GM11168 (cell line): ENCODE data around the gene CRYBA1.
"Not testable (repeated sequence)": the region's sequence is repeated elsewhere in the genome, so short reads cannot be mapped to it uniquely, and the experiment has no call there.

Experiments
- in situ Hi-C: fragments of 300-500 bp; cut with MboI; formaldehyde crosslinking; loops from one replicate; pipeline ENCODE4 v1.12.0; 2022; ENCODE audit warnings: low sequenced_read_pairs; ENCODE audit not compliant: unreplicated experiment

CRYBA1 gene, protein sequence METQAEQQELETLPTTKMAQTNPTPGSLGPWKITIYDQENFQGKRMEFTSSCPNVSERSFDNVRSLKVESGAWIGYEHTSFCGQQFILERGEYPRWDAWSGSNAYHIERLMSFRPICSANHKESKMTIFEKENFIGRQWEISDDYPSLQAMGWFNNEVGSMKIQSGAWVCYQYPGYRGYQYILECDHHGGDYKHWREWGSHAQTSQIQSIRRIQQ

DNA sequence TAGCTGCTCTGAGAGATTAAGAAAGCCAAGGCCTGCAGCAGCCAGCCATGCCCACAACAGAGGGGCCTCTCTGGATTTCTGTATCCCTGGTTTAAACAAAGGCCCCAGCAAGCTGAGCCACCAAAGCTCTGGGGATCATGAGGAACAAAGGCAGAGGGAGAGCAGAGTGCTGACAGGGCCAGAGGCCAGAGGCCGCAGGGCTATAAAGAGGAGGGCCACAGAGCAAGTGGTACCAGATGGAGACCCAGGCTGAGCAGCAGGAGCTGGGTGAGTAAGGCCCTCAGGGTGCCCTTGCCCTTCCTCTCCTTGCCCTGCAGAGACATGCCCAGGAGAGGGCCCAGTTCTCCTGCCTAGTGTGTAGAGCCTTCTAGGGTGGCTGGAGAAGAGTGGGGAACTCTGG lies at the start of gene CRYBA1:
Gene CRYBA1, plus strand, starts transcription at position 232 of the 400 bp plus-strand sequence. Its CDS starts 5 bp downstream, at position 237.
- in situ Hi-C loops = no loop called here

DNA sequence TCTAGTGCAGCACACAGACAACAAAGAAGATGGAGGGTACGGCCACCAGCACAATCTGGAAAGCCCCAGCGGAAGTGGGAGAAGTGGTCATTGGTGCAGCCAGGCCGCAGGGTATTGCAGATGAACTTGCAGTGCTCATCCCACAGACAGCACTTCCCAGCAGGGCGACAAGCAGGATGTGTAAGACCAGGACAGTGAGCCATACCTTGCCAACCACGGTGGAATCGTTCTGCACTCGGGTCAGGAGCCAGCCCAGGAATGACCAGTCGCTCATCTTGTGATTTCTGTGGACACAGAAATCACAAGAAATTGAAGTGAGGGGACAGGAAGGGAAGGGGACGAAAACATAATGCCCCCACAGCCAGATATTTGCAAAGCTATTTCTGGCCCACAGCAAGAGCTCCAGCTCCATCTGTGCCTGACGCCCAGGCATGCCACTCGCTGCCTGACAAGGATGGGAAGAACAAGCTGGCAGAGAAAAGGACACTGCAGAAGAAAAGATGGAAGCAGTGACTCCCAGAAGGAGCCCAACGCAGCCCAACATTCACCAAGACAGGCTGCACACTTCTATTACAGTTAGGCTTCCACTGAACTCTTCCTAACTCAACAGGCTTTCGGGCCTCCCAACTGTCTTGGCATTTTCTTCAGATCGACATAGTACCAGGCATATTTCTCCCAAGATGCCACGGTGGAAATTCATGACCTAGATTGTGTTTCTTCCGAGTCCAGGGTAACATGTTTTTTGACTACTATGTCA lies 49.0 kb upstream of the CRYBA1 start:
- in situ Hi-C loops = no loop called here

- in situ Hi-C loops = not testable (repeated sequence)
These were observed 42.4 kb upstream of the CRYBA1 start for GRCh38 chr17:29204068-29204804.

DNA sequence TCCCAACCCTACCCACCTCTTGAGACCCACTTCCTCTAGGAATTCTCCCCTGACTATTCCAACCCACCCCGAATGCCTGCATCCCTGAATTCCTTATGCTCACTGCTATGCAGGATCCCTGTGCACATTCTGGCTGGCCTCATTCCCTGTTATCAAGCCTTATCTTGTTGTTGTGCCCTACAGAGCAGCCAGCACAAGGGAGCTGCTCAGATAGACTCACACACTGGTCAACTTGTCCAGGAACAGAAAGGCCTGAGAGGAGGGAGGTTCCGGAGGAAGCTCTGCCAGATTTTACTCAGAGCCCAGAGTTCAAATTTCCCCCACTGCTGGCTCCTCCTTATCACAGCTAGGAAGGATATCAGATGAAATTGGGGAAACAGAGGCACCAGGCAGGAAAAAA lies 41.6 kb upstream of the CRYBA1 start:
- in situ Hi-C loops = no loop called here

DNA sequence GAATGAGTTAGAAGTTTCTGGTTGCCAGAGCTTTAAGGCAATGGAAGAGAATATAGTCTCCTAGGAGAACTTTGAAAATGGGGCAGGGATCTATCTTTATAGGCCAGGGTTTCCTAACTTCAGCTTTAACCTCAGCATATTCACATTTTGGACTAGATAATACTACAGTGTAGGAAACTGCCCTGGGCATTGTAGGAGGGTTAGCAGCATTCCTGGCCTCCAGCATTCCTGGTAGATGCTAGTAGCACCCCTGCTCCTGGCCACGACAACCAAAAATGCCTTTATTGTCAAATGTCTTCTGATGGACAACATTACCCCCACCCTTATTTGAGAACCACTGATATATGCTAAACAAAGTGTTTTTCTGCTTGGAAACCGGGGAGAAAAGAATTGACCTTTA lies 38.7 kb upstream of the CRYBA1 start:
- in situ Hi-C loops = no loop called here

DNA sequence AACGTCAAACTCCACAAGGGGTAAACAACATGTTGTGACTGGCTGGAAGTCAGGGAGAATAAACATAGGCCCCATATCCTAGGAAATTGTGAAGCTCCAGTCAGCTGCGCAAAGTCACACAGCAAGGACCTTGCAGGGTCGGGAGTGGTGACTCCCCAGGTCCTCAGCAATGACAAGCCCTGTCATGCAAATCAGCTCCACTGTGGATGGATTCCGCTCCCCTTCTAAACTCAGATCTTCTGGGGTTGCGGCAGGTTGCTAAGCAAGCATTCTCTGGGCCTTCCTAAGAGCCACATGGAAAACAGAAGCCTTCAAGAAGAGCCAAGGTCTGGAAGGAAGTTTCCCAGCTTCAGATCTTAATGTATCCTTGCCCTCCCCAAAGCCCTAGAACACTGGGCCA lies 37.6 kb upstream of the CRYBA1 start:
- in situ Hi-C loops = no loop called here

DNA sequence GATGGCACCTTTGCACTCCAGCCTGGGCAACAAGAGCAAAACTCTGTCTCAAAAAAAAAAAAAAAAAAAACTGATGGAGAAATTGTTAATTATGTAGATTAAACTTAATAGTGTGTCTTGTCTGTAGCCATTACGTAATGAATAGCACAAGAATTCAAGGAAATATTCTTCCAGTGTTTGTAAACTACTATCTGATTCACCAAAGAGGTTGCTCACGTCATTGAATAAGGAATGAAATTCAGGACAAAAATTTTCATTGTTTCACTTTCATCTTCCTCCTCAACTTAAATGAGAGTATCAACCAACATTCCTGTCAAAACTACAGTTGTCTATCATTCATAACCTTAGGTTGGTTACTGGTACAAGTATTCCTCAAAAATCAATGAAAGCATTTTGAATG lies 35.8 kb upstream of the CRYBA1 start:
- in situ Hi-C loops = no loop called here

DNA sequence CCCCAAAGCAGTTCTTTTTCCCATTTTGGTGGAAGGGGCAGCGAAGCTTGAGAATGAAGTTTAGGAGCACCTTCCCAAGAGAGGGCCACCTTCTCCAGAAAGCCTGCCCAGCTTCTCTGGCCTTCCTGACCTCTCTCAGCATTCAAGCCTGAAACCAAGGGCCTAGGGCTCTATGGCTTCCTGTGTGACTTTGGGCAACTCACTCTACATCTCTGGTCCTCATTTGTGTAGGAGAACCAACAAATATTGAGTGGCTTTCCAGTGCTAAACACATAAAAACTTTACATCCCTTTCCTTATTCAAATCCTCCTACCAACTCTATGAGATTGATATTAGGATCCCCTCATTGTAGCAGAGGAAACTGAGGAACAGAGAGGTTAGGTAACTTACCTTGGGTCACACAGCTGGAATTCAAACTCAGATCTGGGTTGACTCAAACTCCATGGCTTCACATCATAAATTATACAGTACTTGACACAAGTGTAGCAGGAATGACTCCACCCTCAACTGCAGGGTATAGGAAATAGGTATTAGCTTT lies 34.5 kb upstream of the CRYBA1 start:
- in situ Hi-C loops = no loop called here

DNA sequence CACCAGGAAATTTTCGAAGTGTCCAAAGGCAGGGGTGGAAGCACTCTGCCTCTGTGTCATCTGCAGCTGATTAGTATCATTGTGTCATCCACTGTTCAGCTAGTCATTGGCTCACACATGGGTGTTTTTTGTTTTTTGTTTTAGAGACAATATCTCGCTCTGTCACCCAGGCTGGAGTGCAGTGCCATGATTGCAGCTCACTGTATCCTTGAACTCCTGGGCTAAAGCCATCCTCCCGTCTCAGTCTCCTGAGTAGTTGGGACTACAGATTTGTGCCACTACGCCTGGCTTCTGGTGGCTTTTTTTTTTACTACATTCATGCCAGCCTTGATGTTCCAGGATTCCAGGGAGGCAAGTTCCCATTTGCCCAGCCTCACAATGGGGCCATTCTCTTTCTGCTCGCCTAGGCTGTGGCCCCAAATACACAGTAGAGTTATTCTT lies 34.0 kb upstream of the CRYBA1 start:
- in situ Hi-C loops = no loop called here

DNA sequence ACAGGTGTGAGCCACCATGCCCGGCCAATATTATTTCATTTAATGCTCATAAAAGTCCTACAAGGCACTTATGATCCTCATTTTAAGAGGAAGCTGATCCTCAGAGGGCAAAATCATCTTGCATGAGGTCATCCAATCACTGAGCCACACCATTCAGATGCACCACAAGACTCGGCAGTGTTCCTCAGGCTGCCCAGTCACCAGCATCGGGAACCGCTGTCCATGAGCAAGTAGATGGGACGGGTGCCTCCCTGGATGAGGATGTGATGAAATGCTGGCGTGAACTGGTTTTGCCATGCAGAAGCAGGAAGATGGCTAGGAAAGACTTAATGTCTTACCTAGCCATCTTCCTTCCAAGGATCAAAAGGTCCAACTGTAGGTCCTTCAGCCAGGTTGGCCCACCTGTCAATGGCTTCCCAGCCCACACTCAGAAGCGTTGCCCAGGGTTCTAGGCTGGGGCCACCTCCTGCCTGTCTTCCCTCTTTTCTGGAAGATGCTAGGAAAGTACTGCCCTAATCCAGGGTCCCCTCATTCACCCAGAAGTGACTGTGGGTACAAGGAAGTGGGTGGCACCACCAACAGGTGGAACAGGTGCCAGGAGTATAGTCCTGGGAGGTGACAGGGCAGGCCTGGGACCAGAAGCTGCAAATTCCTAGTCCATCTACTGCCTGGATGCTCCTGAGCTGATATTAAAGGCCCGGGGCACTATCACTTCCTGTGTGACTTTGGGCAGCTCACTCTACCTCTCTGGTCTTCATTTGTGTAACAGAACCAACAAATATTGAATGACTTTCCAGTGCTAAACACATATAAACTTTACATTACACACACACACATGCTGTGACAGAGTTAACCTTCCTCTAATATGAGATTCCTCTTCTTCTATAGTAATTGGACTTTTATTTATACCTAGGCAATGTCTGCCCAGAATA lies 32.2 kb upstream of the CRYBA1 start:
- in situ Hi-C loops = no loop called here

DNA sequence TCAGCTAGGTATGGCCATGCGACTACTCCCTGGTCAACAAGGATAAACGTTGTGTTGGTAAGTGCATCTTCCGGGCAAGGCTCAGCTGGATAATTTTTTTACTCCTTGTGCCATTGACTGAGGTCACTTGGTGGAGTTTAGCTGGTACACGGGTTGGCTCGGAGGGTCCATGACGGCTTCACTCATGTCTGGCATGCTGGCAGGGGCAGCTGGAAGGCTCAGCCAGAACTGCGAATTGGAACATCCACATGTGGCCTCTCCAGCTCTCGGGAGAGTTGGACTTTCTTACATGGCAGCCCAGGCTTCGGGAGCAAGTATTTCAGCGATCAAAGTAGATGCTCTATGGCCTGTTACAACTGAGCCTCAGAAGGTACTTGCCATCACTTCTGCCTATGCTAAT lies 31.5 kb upstream of the CRYBA1 start:
- in situ Hi-C loops = no loop called here

- in situ Hi-C loops = no loop called here
These were observed 30.9 kb upstream of the CRYBA1 start for GRCh38 chr17:29215717-29216116.

DNA sequence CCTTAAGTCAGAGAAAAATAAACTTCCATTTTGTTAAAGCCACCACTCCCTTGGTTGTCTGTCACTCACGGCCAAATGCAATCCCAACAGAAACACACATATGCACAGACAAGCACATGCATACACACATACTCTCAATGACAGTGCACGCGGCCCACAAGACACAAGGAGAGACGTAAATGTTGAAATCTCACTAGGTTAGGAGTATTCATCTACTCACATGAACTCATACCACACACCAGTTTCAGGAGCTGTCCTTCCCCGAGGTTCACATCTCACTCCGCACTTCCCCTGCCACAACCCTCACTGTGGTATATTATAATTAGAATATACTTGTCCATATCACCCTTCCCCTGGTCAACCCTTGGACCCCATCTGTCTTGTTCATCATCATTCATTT lies 30.5 kb upstream of the CRYBA1 start:
- in situ Hi-C loops = no loop called here

DNA sequence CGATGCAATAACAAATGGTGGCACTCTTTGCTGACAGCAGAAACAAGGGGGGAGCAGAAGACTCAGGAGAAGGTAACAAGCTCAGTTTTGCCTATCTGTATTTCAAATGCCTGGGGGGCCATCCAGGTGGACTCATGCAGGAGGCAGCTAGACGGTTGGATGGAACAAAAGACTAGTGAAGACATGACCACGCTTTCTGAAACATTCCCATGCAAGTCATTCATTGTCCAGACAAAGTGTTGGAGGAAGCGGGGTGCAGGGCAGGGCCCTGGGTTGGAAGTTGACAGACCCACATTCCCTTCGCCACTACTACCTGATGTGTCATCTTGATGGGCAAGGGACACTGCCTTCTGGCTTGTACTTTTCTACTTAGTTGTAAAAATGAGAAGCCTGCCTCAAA lies 29.8 kb upstream of the CRYBA1 start:
- in situ Hi-C loops = no loop called here

DNA sequence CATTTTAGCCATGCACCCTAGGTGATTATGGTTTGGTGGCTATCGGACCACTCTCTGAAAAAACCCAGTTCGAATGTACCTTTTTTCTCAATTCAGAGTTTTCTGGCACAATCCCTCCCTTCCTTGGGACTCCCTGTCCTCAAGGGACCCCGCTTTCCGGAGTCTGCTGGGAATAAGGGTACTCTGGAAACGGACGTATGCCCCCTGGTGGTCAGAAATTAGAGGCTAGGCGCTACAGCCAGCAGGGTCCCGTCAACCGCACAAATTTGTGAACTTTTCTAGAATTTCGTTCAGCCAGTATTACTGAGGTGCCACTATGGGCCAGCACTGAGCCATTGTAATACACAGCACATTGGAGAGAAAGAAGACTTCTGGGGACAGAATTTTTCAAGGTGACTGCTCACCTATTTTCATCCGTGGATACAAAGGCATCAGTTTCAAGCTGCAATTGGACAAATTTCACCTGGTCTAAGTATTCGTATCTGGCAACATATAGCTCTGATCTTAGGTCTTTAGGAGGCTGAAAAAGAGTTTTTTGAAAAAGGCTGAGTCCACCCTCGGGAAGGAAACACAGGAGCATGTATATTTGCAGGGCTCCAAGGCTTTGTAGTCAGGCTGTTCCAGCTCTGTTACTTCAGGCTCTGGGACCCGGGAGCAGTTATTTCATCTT lies 27.1 kb upstream of the CRYBA1 start:
- in situ Hi-C loops = no loop called here

GRCh38 chr17:29221338-29221737 lies 25.3 kb upstream of the CRYBA1 start:
- in situ Hi-C loops = not testable (repeated sequence)

DNA sequence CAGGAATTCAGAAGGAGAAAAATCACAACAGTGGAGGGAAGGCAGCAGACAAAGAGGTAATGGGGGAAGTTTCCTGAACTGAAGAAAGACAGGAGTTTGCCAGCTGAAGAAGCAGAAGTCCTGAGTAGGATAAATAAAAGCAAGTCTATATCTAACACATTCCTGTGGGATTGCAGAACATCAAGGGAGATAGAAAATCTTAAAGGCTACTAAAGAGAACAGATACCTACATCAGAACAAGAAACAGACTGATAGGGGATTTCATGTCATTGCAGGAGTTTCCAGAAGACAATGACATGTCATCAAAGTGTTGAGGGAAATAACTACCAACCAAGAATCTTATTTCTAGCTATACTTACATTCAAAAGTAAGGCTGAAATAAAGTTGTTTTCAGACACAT lies 21.3 kb upstream of the CRYBA1 start:
- in situ Hi-C loops = no loop called here

DNA sequence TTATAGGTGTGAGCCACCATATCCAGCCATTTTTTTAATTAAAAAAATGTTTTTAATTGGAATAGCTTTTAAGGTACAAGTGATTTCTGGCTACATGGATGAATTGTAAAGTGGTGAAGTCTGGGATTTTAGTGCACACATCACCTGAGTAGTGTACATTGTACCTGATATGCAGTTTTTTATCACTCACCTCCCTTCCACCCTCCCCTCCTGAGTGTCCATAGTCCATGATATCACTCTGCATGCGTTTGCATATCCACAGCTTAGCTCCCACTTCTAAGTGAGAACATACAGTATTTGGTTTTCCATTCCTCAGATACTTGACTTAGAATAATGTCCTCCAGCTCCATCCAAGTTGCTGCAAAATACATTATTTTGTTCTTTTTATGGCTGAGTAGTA lies 13.4 kb upstream of the CRYBA1 start:
- in situ Hi-C loops = no loop called here

GRCh38 chr17:29234972-29235371 lies 11.7 kb upstream of the CRYBA1 start:
- in situ Hi-C loops = not testable (repeated sequence)
